Measurements from ENCODE around the gene IFNA17.
"Not testable (repeated sequence)": the region's sequence is repeated elsewhere in the genome, so short reads cannot be mapped to it uniquely, and the experiment has no call there.

The IFNA17 gene
- 0 reads per million in 9 experiments for total RNA-seq

DNA sequence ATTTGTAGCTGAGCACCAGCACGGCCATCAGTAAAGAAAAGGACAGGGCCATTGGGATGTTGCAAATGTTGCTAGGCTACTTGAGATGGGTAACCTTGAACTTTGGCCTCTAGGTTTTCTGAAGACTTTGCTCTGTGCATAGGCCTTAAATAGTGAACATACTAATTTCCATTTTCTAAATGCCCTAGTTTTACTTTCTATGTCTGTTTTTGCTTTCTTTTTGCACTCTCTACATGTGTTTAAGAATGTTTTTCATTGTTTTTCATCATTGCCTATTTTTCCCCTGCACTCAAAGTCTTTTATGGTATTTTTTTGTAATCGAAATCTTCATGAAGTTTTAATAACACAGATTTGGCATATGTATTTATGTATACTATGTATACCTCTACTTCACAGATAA, at the start of gene IFNA17:
Gene IFNA17, minus strand, starts transcription at position 101 of the 400 bp plus-strand sequence. Its CDS starts 49 bp downstream, at position 52.
- no peak within 1 kb of the TSS for H3K27ac Mint-ChIP-seq
- no peaks in the 10 kb centered on the region for H3K9me3 Mint-ChIP-seq
- H3K4me1 Mint-ChIP-seq (ENCODE audit: low read depth in 2 of 2), result no peaks in the 10 kb centered on the region
- DNase-seq (no peak), ATAC-seq (replicated peaks) (no peak)
- H3K27me3 Mint-ChIP-seq, result peaks cover 0 to 8% of the 10 kb centered on the region in 2 donors
- H3K36me3 Mint-ChIP-seq (ENCODE audit: insufficient read depth), result no peaks in the 10 kb centered on the region
- H3K4me3 Mint-ChIP-seq, result no peak within 1 kb of the TSS

DNA sequence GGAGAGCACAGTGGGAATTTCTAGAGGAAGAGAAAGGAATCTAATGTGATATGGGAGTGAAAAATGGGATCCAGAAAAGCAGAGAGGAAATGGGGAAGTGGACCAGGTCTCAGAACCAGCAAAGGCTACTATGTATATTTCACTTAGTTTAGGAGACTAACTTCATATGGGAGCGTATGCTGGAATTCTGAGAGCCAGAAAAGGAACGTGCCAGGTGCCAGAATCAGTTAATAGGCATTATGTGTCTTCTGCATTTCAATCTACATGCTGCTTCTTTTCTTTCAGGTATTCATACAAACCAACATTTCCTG, 40.3 kb upstream of the IFNA17 start:
- no peak for DNase-seq
- Mint-ChIP-seq H3K27me3 (peaks cover 37 to 56% of the 10 kb centered on the region in 2 donors), H3K4me1 (ENCODE audit: low read depth in 2 of 2) (peaks cover 0 to 4% of the 10 kb centered on the region in 2 donors), H3K4me3 (no peak overlapping the region), H3K36me3 (ENCODE audit: insufficient read depth) (no peaks in the 10 kb centered on the region), H3K27ac (no peak overlapping the region), H3K9me3 (peaks cover 0 to 2% of the 10 kb centered on the region in 2 donors)
- no peak for ATAC-seq (replicated peaks)

DNA sequence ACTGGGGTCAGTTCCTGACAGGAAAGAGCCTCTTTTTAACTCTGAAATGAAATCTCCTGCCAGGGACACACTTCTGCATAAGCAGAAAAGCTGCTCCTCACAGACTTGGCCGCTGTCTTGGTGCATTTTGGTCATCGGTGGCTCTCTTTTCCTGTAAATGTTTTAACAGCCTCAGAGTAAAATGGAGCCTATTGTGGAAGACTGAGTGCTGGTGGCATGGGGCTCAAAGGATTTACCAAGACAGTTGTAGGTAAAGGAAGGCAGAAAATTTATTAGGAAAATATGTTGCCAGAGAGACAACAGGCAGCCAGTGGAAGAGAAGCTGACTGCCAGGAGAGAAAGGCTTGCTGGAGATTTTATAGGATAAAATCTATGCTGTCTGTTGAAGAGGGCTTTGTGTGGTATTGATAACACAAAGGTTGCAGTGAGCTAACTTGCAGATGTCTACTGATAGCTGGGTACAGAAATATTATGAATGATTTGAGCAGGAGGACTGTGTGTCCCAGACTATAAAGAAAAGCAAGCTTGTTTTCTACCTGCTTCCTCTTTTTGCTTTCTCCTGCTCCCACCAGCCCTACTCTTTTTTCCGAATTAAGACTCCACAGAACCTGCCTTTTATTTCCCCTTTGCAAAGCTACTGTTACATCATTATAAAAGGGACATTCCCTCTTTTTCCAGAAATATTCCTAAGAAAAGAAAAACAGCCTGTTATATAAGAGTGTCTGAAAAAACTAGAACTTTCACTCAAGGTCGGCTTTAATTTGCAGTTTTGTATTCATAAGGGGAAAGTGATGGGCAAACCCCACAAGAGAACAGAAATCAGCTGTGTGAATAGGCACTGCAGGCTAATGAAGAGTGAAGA, 39.7 kb upstream of the IFNA17 start:
- peaks cover 0 to 4% of the 10 kb centered on the region in 2 donors for H3K4me1 Mint-ChIP-seq (ENCODE audit: low read depth in 2 of 2)
- no peak overlapping the region for H3K27ac Mint-ChIP-seq
- no peaks in the 10 kb centered on the region for H3K9me3 Mint-ChIP-seq
- H3K27me3 Mint-ChIP-seq, result peaks cover 31 to 50% of the 10 kb centered on the region in 2 donors
- no peak for ATAC-seq (replicated peaks)
- H3K36me3 Mint-ChIP-seq (ENCODE audit: insufficient read depth), result no peaks in the 10 kb centered on the region
- H3K4me3 Mint-ChIP-seq, result no peak overlapping the region
- no peak for DNase-seq

DNA sequence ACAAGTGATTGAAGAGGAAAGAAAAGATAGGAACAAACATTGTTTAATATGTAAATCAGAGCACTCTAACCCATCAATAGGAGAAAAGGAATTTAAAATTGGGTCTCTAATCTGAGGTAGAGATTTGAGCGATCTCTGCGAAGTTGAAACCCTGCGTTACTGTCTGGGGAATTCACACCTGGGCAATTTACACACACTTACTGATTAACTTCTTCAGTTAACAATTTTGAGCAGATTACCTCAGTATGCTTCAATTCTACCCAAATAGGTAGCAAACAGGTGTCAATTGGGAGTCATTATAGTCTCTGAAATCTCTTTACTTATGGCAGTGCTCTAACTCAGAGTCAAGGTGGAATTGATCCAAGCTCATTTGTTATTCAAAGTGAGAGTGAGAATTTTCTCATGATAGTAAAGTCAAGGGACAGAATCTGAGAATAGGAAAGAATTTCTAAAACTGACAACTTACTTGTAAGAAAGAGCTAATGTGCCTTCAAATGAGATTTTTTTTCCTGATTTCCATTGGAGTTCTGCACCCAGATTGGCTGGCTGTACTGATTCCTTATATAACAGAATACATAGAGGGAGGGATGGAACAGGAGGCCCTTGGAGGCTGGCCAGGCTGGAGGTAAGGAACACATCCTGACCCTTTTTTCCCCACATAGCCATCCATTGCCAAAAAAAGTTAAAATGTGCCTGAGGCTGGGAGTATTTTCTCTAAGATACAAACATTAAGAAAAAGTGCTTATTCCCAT, 38.9 kb upstream of the IFNA17 start:
- H3K4me1 Mint-ChIP-seq (ENCODE audit: low read depth in 2 of 2), result peaks cover 0 to 4% of the 10 kb centered on the region in 2 donors
- H3K36me3 Mint-ChIP-seq (ENCODE audit: insufficient read depth), result no peaks in the 10 kb centered on the region
- H3K4me3 Mint-ChIP-seq, result no peak overlapping the region
- ATAC-seq (replicated peaks) (no peak), DNase-seq (no peak)
- no peak overlapping the region for H3K27ac Mint-ChIP-seq
- H3K9me3 Mint-ChIP-seq, result no peaks in the 10 kb centered on the region
- peaks cover 31 to 43% of the 10 kb centered on the region in 2 donors for H3K27me3 Mint-ChIP-seq

DNA sequence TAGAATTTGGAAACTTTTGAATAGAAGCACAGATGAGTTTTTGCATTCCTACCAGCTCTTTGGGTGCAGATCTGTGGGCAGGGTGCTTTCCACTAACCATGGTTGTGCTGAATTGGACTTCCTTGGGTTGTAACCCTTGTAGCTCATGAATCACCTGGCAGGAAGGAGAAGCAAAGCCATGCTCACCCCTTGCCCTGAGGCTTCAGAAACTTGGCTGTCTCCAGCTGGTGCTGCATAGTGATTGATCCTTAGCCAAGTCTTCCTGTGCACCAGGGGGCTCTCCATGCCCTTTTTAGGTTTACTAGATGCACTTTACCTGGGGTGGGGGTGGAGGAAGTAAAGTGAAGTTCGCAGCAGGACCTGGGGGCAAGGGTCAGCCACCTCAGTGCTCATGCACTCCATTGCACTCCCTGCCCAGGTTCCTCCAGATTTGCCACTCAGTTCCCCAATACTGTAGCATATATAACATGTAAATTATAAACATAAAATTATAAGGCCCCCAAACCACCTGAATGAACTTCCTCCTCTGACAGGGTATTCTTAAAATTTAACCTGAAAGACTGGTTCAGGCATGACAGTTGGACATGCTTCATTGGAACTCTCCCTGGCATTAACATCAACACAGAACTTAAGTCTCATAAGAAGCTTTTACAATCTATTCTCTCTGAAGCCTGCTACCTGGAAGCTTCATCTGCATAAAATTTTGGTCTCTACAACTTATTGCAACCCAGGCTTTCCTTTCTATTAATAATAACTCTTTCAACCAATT, 37.6 kb upstream of the IFNA17 start:
- ATAC-seq (replicated peaks), result no peak
- peaks cover 0 to 4% of the 10 kb centered on the region in 2 donors for H3K4me1 Mint-ChIP-seq (ENCODE audit: low read depth in 2 of 2)
- H3K9me3 Mint-ChIP-seq, result no peaks in the 10 kb centered on the region
- no peak overlapping the region for H3K27ac Mint-ChIP-seq
- no peak overlapping the region for H3K4me3 Mint-ChIP-seq
- no peak for DNase-seq
- no peaks in the 10 kb centered on the region for H3K36me3 Mint-ChIP-seq (ENCODE audit: insufficient read depth)
- H3K27me3 Mint-ChIP-seq, result peaks cover 19 to 30% of the 10 kb centered on the region in 2 donors

DNA sequence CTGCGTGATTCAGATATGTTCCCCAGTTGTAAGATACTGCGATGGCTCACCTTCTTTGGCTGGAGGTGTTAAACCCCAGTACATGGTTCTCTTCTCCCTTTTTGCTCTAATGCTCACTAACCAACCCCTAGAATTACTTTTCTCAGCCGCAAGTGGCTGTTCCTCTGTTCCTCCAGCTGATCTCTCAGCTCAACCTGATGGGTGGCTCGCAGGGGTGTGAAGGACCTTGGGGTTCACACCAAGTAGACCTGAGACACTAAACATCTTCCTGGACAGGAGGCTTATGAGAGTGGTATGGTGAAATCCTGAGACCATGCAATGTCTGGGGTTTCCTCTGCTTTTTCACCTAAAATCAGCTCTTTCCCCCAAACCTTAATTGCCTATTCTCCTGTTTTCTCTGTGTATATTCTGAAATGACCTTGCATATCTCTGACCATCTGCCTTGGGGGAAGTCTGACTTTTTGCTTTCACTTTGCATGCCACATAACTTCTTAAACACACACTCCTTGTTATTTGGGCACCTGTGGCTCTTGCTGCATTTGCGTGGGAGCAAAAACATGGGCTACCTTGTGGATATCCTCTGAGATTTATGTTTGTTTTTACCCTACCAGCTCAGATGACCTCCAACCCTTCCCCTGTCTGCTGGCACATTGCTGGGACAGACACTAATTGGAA, 27.7 kb upstream of the IFNA17 start:
- no peaks in the 10 kb centered on the region for H3K9me3 Mint-ChIP-seq
- peaks cover 2% of the 10 kb centered on the region for H3K36me3 Mint-ChIP-seq (ENCODE audit: insufficient read depth)
- peaks cover 5 to 8% of the 10 kb centered on the region in 2 donors for H3K4me1 Mint-ChIP-seq (ENCODE audit: low read depth in 2 of 2)
- H3K27me3 Mint-ChIP-seq, result peaks cover 29 to 37% of the 10 kb centered on the region in 2 donors
- DNase-seq (no peak), ATAC-seq (replicated peaks) (no peak)
- no peak overlapping the region for H3K4me3 Mint-ChIP-seq
- no peak overlapping the region for H3K27ac Mint-ChIP-seq

DNA sequence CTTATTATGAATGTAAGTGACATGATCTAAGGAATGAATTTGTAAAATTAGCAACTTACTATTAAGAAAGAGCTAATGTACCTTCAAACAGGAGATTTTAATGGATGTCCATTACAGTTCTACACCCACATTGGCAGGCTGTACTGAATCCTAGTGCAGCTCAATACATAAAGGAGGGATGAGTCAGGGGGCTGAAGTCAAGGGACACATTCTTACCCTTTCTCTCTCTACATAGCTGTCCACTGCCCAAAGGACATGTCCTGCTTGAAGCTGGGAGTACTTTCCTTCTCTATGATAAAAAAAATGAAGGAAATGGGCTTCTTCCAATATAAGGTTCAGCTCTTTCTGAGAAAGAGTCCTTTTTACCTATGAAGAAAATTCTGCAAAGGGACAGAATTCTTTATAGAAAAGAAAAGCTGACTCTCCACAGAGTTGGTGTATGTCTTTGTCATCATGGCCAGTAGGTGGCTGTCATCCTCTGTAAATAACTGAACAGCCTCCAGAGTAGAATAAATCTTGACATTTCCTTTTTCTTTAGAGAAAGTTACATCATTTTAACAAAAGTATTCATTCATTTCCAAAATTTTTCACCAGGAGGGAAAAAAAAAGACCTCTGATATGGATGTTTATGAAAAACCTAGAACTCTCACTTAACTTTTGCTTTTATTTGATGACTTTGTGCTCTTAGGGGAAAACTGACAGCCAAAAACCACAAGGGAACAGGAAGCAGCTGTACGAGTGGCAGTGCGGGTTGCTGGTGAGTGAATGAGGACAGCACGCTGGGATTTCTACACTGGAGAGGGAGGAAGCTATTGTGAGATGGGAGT, 24.9 kb upstream of the IFNA17 start:
- Mint-ChIP-seq H3K27ac (peak overlapping the region; percentile 2 to 6), H3K36me3 (ENCODE audit: insufficient read depth) (peaks cover 2% of the 10 kb centered on the region), H3K27me3 (peaks cover 45 to 52% of the 10 kb centered on the region in 2 donors), H3K9me3 (no peaks in the 10 kb centered on the region), H3K4me1 (ENCODE audit: low read depth in 2 of 2) (peaks cover 5 to 8% of the 10 kb centered on the region in 2 donors), H3K4me3 (no peak overlapping the region)
- ATAC-seq (replicated peaks) (peak; percentile 76), DNase-seq (no peak)

DNA sequence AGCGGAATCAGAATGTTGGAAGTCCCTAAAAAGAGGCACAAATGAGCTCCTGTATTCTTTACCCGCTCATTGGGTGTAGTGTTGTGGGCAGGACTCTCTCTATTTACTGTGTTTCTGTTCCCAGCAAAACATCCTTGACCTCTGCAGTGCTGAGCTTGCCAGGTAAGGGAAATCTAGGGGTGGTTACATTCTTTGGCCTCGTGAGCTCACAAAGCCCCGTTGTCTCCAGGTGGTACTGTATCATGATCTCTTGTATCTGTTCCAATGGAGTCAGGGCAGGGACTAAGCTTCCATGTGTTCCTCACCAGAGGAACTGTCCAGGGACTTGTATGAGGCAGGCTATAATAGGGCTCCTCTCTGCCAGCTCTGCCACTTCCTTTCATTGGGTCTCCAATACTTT, 23.6 kb upstream of the IFNA17 start:
- H3K4me3 Mint-ChIP-seq, result no peak overlapping the region
- H3K4me1 Mint-ChIP-seq (ENCODE audit: low read depth in 2 of 2), result peaks cover 5 to 8% of the 10 kb centered on the region in 2 donors
- no peaks in the 10 kb centered on the region for H3K9me3 Mint-ChIP-seq

DNA sequence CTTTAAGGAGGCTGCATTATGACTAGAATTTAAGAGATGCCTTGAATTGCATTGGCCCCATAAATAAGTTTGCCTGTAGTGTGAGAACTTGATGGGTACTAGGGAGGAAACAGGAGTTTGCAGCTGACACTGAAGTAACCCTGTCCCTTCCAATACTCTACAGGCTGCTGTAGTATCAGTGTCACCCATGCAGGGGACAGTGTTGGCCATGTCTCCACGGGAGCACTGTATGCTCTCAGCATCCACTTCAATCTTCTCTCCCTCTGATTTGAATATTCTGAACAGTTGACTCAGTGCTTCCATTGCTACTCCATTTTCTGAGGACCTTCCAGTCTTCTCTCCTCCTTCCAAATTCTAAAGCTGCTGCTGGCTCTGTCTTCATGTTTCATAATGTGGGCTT, 23.2 kb upstream of the IFNA17 start:
- no peak for ATAC-seq (replicated peaks)
- no peak for DNase-seq
- Mint-ChIP-seq H3K27ac (no peak overlapping the region), H3K27me3 (peaks cover 31 to 38% of the 10 kb centered on the region in 2 donors), H3K4me3 (no peak overlapping the region), H3K36me3 (ENCODE audit: insufficient read depth) (peaks cover 2% of the 10 kb centered on the region), H3K9me3 (no peaks in the 10 kb centered on the region), H3K4me1 (ENCODE audit: low read depth in 2 of 2) (peaks cover 5 to 8% of the 10 kb centered on the region in 2 donors)

More for the DNA sequence above, 23.6 kb upstream of the IFNA17 start:
- H3K27ac Mint-ChIP-seq, result no peak overlapping the region
- ATAC-seq (replicated peaks) (no peak), DNase-seq (no peak)
- H3K36me3 Mint-ChIP-seq (ENCODE audit: insufficient read depth), result peaks cover 2% of the 10 kb centered on the region
- H3K27me3 Mint-ChIP-seq, result peaks cover 35 to 42% of the 10 kb centered on the region in 2 donors

DNA sequence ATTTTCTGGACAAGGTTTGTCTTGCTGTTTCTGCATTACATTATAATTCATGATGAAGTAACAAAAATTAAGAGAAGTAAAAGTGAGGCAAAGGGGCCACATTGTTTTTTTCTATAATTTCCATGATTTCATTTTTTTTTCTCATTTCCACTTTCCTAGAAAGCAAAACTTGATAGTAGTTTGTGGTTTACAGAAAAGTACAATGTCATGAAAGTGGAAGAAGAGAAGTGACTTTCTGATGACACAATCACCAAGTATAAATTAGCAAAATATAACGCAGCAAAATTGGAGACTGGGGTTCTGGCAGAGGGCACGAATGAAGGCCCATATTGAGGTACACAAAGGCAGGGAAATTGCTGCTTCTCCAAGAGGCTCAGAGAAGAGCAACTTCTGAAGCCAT, 16.8 kb upstream of the IFNA17 start:
- no peaks in the 10 kb centered on the region for H3K4me1 Mint-ChIP-seq (ENCODE audit: low read depth in 2 of 2)
- no peaks in the 10 kb centered on the region for H3K9me3 Mint-ChIP-seq
- DNase-seq (no peak), ATAC-seq (replicated peaks) (no peak)
- peaks cover 40 to 48% of the 10 kb centered on the region in 2 donors for H3K27me3 Mint-ChIP-seq
- H3K27ac Mint-ChIP-seq, result no peak overlapping the region
- H3K36me3 Mint-ChIP-seq (ENCODE audit: insufficient read depth), result no peaks in the 10 kb centered on the region
- H3K4me3 Mint-ChIP-seq, result no peak overlapping the region

DNA sequence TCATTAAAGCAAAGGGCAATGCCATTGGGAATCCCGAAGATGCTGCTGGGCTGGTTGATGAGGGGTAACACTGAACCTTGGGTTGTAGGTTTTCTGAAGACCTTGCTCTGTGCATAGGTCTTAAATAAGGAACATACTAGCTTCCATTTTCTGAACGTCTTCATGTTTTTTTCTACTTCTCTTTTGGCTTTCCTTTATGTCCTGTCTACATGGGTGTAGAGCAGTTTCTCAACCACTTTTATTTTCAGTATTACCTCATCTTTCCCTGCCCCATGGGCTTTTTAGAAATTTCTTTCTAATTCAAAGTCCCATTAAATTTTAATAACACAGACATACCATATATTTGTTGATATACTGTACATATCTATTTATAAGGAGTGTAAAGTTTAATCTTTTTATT, 11.9 kb upstream of the IFNA17 start, which contains the start of gene IFNA14:
Gene IFNA14, minus strand, starts transcription at position 95 of the 400 bp plus-strand sequence. Its CDS starts 70 bp downstream, at position 25.
- peaks cover 23 to 35% of the 10 kb centered on the region in 2 donors for H3K27me3 Mint-ChIP-seq
- H3K9me3 Mint-ChIP-seq, result no peaks in the 10 kb centered on the region
- no peak for DNase-seq
- no peak within 1 kb of the TSS for H3K4me3 Mint-ChIP-seq
- H3K4me1 Mint-ChIP-seq (ENCODE audit: low read depth in 2 of 2), result peaks cover 5 to 8% of the 10 kb centered on the region in 2 donors
- no peak for ATAC-seq (replicated peaks)
- no peak within 1 kb of the TSS for H3K27ac Mint-ChIP-seq
- H3K36me3 Mint-ChIP-seq (ENCODE audit: insufficient read depth), result no peaks in the 10 kb centered on the region

DNA sequence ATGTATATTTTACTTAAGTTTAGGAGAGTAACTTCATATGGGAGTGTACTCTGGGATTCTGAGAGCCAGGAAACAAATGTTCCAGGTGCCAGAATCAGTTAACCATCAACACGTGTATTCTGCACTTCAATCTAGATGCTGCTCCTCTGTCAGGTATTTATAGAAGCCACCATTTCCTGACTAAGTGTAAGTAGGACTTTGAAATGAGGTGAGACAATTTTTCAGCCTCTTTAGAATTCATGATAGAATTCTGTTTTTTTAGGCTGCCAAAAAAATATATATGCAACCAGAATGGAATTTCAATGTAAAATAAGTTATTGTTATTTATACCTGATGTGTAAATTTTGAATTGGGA, 8.3 kb upstream of the IFNA17 start:
- H3K36me3 Mint-ChIP-seq (ENCODE audit: insufficient read depth); H3K27ac Mint-ChIP-seq; DNase-seq; H3K9me3 Mint-ChIP-seq; H3K4me1 Mint-ChIP-seq (ENCODE audit: low read depth in 2 of 2): not testable (repeated sequence)
- peak overlapping the region in 1 of 2 donors; percentile 29 for H3K4me3 Mint-ChIP-seq
- H3K27me3 Mint-ChIP-seq, result peaks cover 2 to 12% of the 10 kb centered on the region in 2 donors
- peak; percentile 48 for ATAC-seq (replicated peaks)
